Dermis microvascular lymphatic vessel endothelial cell (primary cell): Measurements from ENCODE around the gene DGCR6L. TPM values are rescaled to one million over a fixed set of nuclear protein-coding genes. Genes with fewer than 3 reads are reported as not detected.
"Not testable (repeated sequence)": the region's sequence is repeated elsewhere in the genome, so short reads cannot be mapped to it uniquely, and the experiment has no call there.

ENCODE experiments used
- DNase-seq, 2 donors: peaks; one replicate each; pipeline versions ENCODE4 v3.0.0 to v3.0.0-alpha.2; 2010; ENCODE audit warnings: low read depth in 2 of 2
- total RNA-seq: library from RNA; depleted of rRNA; stranded (reverse); fragments of >200 nt; gene quantifications from 2 replicates; pipeline ENCODE4 v1.2.1, GENCODE V29; 2014

The DGCR6L gene
- total RNA-seq, 1 donor from 2014 or later: 33.9 TPM

GRCh38 chr22:20310180-20310579, 9.7 kb downstream of the DGCR6L start:
- not testable (repeated sequence) for DNase-seq

GRCh38 chr22:20308806-20309650, 10.8 kb downstream of the DGCR6L start:
- not testable (repeated sequence) for DNase-seq

DNA sequence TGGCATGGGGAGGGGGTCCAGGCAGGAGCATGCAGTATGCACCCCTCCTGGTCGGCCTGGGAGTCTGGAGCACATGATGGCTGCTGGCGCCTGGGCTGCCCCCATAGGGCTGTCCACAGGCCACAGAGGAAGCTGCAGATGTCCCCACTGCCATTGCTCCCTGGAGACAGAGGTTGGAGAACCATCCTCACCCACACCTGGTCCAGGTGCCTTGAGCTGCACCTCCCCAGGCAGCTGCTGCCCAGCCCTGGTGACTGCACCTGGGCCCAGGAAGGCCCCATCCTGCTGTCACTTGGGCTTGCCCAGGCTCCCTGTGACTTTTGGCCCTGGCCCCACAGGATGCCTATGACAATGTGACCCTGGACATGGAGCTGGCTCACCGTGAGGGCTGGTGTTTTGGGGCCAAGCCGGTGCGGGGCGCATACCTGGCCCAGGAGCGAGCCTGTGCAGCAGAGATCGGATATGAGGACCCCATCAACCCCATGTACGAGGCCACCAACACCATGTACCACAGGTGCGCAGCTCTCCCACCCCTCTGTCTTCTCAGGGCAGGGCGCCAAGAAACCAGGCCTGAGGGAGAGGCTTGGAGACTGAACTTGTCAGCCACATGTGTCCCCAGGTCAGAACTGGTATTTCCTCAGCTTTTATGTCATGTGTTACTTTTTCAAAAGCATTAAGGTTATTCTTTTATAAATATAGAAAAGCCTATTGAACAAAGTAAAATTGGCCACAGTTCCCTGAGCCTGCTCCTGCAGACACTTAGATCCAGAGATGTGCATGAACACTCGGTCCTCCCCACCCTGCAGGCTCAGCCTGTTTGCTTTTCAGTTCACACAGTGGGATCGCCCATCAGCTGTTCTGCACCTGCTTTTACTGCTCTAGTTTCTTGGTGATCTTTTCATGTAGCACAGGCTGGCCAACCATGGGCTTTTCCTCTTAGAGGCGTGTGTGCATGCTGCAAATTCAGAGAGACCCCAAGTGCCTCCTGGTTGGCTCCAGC, 12.1 kb downstream of the DGCR6L start:
- not testable (repeated sequence) for DNase-seq

GRCh38 chr22:20306646-20307447, 13.0 kb downstream of the DGCR6L start:
- not testable (repeated sequence) for DNase-seq

GRCh38 chr22:20305894-20306645, 13.8 kb downstream of the DGCR6L start:
- DNase-seq: no peak

DNA sequence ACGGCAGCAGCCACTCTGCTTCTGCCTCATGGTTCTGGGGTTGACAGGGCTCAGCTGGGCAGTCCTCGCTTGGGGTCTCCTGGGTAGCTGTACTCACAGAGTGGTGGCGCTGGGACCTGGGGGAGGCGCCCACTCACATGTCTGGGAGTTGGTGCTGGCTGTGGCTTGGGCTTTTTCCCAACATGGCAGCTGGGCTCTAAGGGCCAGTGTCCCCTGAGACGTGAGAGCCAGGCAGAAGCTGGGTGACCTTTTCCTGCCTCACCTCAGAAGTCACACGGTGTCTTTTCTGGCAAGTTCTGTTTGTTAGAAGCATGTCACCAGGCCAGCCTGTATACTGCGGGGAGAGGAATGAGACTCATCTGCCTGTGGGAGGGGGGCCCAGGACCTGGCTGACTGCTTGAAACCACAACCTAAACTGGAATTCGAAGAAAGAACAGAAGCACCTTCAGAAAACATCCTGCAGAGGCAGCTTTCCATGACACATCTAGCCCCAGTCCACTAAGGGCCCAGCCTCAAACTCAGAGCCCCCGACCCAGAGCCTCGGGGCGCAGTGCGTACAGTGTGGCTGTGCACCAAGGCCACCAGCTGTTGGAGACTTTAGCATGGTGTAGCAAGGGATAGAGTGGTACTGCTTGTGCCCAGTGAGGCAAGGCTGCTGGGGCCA, 14.5 kb downstream of the DGCR6L start:
- DNase-seq: not testable (repeated sequence)

- DNase-seq: no peak
Measured at GRCh38 chr22:20304646-20305045, 15.2 kb downstream of the DGCR6L start.

GRCh38 chr22:20303229-20303534, 16.7 kb downstream of the DGCR6L start:
- not testable (repeated sequence) for DNase-seq

DNA sequence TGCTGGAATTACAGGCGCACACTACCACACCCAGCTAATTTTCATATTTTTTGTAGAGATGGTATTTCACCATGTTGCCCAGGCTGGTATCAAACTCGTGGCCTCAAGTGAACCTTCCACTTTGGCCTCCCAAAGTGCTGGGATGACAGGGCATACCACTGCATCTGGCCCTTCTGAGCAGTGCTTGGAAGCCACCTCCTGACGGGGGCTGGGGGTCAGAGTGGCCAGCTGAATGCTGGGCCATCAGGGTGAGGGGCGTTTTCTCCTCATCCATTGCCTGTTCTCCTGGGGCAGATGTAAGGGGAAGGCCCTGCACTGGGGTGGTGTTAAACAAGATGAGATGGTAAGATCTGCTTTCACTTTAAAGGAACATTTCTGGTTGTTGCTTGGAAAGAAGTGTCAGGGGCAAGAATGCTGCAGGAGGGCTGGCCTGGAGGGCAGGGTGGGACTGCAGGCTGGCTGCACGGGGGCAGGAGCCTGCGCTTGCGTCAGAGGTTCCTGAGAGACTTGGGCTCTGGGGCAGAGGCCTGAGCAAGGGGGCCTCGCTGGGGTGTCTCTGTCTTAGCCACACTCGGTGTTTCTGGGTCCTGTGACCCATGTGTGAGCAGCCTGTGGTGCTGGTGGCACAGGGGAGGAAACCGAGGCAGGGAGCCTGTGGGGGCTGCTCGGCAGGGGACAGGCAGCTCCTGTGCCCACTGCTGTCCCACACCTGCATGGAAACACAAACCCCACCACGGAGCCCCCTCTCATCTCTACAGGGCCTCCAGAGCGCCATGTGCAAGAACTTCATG, 17.2 kb downstream of the DGCR6L start:
- DNase-seq: no peak

DNA sequence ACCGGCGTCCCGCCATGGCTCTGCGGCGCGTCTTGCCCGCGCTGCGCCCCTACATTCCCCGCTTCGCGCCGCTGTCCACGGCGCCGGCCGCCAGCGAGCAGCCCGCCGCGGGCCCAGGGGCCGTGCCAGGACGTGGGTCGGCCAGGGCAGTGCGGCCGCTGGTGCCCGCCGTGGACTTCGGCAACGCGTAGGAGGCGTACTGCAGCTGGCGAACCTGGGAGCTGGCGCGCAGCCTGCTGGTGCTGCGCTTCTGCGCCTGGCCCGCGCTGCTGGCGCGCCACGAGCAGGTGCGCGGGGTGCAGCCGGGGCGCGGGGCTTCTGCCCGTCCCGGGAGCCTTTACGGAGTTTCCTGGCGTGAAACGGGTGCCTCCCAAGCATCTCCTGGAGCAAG, 20.1 kb downstream of the DGCR6L start:
- DNase-seq: peak in 1 of 2 donors; percentile 58

- peak in 1 of 2 donors; percentile 74 for DNase-seq
Measured at GRCh38 chr22:20298803-20299745, 20.8 kb downstream of the DGCR6L start.

DNA sequence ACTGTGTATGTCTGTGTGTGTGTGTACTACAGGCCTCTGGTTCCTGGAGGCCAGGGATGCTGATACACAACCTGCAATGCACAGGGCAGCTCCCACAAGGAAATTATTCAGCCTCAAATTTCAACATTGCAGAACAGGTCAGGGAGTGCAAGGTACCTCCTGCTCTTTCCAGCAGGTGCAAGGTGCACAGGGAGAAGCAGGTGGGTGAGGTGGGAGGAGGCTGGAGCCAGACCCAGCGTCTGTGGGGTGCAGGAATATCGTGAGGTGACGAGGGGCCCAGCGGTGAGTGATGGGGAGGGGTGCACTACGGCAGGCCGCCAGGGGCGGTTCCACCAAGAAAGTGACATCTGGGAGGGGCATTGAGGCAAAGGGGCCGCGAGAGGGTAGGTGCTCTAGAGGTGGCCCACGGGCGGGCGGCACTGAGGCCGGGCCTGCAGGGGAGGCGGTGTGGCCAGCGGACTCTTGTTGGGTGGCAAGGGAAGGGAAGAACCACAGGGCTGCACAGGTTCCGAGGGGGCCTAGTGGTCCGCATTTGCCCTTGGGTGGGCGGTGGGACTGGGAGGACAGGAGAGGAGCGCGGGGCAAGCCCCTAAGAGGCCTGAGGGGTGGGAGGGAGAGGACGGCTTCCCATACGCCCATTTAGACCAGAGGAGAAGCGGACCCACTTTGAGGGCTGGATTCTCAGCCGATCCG, 21.6 kb downstream of the DGCR6L start:
- no peak for DNase-seq

DNA sequence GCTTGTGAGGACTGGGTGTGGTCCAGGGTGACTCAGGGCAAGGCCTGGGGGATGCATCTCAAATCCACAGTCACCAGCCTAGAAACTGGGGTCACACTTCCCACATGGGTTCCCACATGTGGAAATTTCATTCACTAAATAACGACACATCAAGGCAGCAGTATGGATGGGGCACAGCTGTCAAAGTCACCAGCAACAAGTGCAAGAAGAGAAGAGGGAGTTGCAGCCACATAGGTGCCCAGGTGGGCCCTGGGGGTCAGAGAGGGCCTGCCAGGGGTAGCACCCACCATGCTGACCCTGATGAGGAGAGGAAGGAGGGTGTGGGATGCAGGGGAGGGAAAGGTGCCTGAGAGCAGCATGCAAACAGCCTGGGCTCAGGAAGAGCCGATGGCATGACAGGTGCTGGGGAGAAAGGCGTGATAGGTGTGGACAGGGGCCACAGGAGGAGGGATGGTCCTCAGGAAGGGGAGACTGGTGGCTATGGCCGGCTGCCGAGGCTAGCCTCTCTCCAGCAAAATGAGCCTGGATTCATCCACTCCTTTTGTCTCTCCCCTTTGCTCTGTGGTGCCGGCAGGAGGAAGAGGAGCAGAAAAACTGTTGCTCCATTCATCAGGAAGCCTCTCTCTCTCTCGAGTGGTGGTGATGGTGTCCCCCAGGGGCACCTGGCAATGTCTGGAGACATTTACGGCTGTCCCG, 22.3 kb downstream of the DGCR6L start:
- no peak for DNase-seq

DNA sequence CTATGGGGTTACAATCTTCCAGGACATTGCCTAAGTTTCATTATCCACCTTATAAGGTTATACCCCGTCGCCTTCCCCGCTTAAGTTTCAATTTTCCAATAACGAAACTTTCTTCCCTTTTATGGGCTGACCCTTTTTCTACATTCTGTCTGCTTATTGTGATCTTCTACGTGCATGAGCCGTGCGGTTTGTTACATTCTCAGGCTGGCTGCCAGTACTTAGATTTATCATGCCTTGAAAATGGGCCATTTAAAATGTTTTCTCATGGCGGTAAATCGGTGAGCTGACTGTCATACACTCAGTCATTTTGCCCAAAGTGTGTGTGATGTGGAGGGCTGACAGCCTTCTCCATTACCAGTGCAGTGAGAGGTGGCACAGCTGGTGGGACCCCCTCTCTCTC, 23.3 kb downstream of the DGCR6L start:
- no peak for DNase-seq

- DNase-seq: no peak
Measured at GRCh38 chr22:20295262-20296064, 24.4 kb downstream of the DGCR6L start.

DNA sequence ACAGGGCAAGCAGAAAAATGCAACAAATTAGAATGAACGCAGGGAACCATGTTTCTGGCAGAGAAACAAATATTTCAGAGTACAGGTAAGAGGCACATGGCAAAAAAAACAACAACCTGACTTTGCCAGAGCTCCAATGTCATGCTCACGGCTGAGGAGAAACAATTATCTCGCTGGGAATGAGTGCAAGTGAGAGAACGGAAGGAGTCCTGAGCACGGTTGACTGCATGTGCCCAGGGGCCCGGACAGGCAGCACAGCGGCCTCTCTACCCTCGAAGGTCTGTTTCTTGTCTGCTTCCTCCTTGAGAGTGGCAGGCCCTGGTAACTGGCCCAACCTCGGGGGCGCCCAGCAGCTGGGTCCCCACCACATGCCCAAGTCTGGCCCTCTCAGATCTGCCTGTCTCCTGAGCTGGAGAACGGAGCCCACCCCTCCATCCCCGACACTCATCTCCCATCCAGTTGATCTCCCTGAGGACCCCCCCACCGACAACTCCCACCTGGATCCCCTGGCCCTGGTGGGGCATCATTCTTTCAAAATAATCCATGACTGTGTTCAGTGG, 27.1 kb downstream of the DGCR6L start:
- no peak for DNase-seq
